ENCODE measurements around the gene SNAPIN. TPM values are rescaled to one million over a fixed set of nuclear protein-coding genes. Genes with fewer than 3 reads are reported as not detected.
A peak's percentile ranks its signal among the peaks of the same experiment; 100 is the strongest.

Gene SNAPIN, protein sequence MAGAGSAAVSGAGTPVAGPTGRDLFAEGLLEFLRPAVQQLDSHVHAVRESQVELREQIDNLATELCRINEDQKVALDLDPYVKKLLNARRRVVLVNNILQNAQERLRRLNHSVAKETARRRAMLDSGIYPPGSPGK
- 10 to 100 TPM; 27.3 to 29.0 TPM for total RNA-seq

- Mint-ChIP-seq H3K27me3 (no peaks in the 10 kb centered on the region), H3K4me3 (peak within 1 kb of the TSS; percentile 91), H3K36me3 (ENCODE audit: low read depth) (peaks cover 16% of the 10 kb centered on the region), H3K27ac (peak within 1 kb of the TSS; percentile 94), H3K9me3 (no peaks in the 10 kb centered on the region), H3K4me1 (no peaks in the 10 kb centered on the region)
- peak; percentile 95 for ATAC-seq (replicated peaks)
These were observed at the start of gene SNAPIN for GRCh38 chr1:153658400-153659174. Gene SNAPIN (plus strand): TSS chr1:153658703. CDS start chr1:153658744, 41 bp downstream.

- no peaks in the 10 kb centered on the region for H3K9me3 Mint-ChIP-seq
- H3K4me3 Mint-ChIP-seq: no peak overlapping the region
- peak; percentile 19 for ATAC-seq (replicated peaks)
- H3K27ac Mint-ChIP-seq: peak overlapping the region; percentile 79
- no peaks in the 10 kb centered on the region for H3K36me3 Mint-ChIP-seq (ENCODE audit: low read depth)
- H3K27me3 Mint-ChIP-seq: no peaks in the 10 kb centered on the region
- H3K4me1 Mint-ChIP-seq: no peaks in the 10 kb centered on the region
These were observed 49.5 kb upstream of the SNAPIN start for GRCh38 chr1:153608742-153609584.

DNA sequence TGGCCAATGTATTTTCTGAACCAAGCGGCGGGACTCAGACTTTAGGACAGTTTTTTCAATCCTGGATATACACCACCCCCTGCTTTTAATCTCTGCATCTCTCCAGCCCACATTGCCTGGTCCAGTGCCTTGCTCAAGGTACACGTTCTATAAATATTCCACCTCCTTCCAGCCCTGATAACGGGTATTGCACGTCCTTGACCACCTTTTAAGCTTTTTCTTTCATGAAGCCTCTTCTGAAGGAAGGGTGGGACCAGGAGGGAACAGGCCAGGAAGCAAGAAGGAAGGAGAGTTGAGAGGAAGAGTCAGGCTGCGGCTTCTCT, 49.0 kb upstream of the SNAPIN start:
- no peak for ATAC-seq (replicated peaks)
- Mint-ChIP-seq H3K4me1 (no peaks in the 10 kb centered on the region), H3K27me3 (no peaks in the 10 kb centered on the region), H3K36me3 (ENCODE audit: low read depth) (no peaks in the 10 kb centered on the region), H3K4me3 (no peak overlapping the region), H3K9me3 (no peaks in the 10 kb centered on the region), H3K27ac (peak overlapping the region; percentile 79)

GRCh38 chr1:153610334-153610733, 48.2 kb upstream of the SNAPIN start:
- H3K4me1 Mint-ChIP-seq: no peaks in the 10 kb centered on the region
- ATAC-seq (replicated peaks): peak; percentile 32
- no peaks in the 10 kb centered on the region for H3K9me3 Mint-ChIP-seq
- no peaks in the 10 kb centered on the region for H3K27me3 Mint-ChIP-seq
- H3K4me3 Mint-ChIP-seq: no peak overlapping the region
- no peaks in the 10 kb centered on the region for H3K36me3 Mint-ChIP-seq (ENCODE audit: low read depth)
- H3K27ac Mint-ChIP-seq: peak overlapping the region; percentile 28

- no peak overlapping the region for H3K4me3 Mint-ChIP-seq
- H3K27ac Mint-ChIP-seq: no peak overlapping the region
- no peak for ATAC-seq (replicated peaks)
- no peaks in the 10 kb centered on the region for H3K4me1 Mint-ChIP-seq
- H3K9me3 Mint-ChIP-seq: no peaks in the 10 kb centered on the region
- no peaks in the 10 kb centered on the region for H3K36me3 Mint-ChIP-seq (ENCODE audit: low read depth)
- no peaks in the 10 kb centered on the region for H3K27me3 Mint-ChIP-seq
These were observed 47.6 kb upstream of the SNAPIN start for GRCh38 chr1:153610811-153611301.

GRCh38 chr1:153611356-153611755, 47.1 kb upstream of the SNAPIN start:
- ATAC-seq (replicated peaks): no peak
- Mint-ChIP-seq H3K36me3 (ENCODE audit: low read depth) (no peaks in the 10 kb centered on the region), H3K4me3 (no peak overlapping the region), H3K4me1 (no peaks in the 10 kb centered on the region), H3K9me3 (no peaks in the 10 kb centered on the region), H3K27ac (no peak overlapping the region), H3K27me3 (no peaks in the 10 kb centered on the region)

GRCh38 chr1:153612111-153612754, 46.3 kb upstream of the SNAPIN start:
- Mint-ChIP-seq H3K27me3 (no peaks in the 10 kb centered on the region), H3K9me3 (no peaks in the 10 kb centered on the region), H3K4me1 (no peaks in the 10 kb centered on the region), H3K36me3 (ENCODE audit: low read depth) (no peaks in the 10 kb centered on the region), H3K4me3 (no peak overlapping the region), H3K27ac (peak overlapping the region; percentile 67)
- ATAC-seq (replicated peaks): no peak

DNA sequence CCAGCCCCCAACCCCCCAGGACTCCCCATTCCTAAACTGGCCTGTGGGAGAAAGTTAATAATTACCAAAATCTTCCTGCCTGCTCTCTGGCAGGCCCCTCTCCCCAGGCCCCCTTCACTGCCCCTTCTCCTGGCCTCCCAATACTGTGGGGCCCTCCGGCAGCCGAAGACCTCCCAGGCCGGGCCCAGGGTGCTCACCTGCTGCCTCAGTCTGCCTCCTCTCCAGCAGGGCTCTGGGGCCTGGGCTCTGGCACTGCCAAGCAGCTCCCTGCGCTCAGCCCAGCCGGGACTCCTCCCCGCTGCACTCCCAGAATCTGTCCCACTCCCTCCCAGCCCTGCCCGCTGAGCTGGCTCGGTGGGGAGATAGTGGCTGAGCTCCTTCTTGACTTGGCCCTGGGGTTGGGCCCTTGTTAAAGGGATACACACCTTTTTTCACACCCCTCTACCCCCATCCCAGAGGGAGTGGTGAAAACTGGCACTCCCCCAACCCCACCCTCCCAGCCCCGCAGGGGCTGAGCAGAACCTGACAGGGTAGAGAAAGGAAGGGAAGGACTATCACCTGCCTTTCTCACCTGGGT, 45.7 kb upstream of the SNAPIN start, which contains the start of gene S100A16:
Gene S100A16, minus strand, starts transcription at position 383 of the 577 bp plus-strand sequence. CDS start 4,986 bp downstream, outside the sequence.
- peak within 1 kb of the TSS; percentile 71 for H3K27ac Mint-ChIP-seq
- H3K4me1 Mint-ChIP-seq: no peaks in the 10 kb centered on the region
- no peak within 1 kb of the TSS for H3K4me3 Mint-ChIP-seq
- H3K36me3 Mint-ChIP-seq (ENCODE audit: low read depth): no peaks in the 10 kb centered on the region
- no peaks in the 10 kb centered on the region for H3K27me3 Mint-ChIP-seq
- ATAC-seq (replicated peaks): no peak
- no peaks in the 10 kb centered on the region for H3K9me3 Mint-ChIP-seq

DNA sequence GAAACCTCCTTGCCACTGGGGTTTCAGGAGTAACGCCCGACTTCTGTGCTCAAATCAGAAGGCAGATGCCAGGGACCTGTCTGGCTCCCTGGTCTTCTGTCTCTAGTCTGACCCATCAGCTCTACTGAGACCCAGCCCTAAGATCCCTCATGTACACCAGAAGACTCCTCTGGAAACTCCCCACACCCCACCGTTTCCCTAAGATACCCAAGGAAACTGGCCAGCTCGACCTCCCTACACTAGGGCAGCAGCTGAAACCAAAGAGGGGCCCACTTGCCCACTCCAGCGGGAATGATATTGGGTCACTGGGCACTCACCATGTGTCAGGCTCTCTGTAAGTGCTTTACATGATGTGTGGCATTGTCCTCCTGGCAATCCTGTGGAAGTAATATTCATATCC, 45.1 kb upstream of the SNAPIN start:
- no peaks in the 10 kb centered on the region for H3K9me3 Mint-ChIP-seq
- ATAC-seq (replicated peaks): no peak
- no peaks in the 10 kb centered on the region for H3K27me3 Mint-ChIP-seq
- H3K4me3 Mint-ChIP-seq: no peak overlapping the region
- no peaks in the 10 kb centered on the region for H3K4me1 Mint-ChIP-seq
- no peaks in the 10 kb centered on the region for H3K36me3 Mint-ChIP-seq (ENCODE audit: low read depth)
- H3K27ac Mint-ChIP-seq: peak overlapping the region; percentile 71

- Mint-ChIP-seq H3K4me1 (no peaks in the 10 kb centered on the region), H3K27ac (peak overlapping the region; percentile 71)
These were observed 44.2 kb upstream of the SNAPIN start for GRCh38 chr1:153614189-153614900.

DNA sequence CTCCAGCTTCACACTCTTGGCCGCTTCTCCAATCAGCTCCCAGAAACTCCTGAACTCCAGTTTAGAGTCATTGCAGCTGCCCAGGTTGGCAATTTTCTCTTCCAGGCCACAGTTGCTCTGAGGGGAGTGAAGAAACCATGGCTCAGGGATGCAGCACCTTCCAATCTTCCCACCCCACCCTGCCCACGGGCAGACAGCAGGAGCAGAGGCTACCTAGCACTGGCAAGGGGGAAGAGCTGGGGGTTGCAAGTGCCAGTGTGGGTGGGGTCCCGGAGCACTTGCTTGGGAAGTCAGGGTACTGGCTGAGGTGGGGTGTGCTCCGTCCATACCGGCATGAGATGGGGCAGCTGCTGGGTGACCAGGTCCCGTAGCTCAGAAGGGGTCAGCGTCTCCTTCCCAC, 43.6 kb upstream of the SNAPIN start:
- ATAC-seq (replicated peaks): no peak
- H3K4me3 Mint-ChIP-seq: no peak overlapping the region
- H3K27me3 Mint-ChIP-seq: no peaks in the 10 kb centered on the region
- peak overlapping the region; percentile 71 for H3K27ac Mint-ChIP-seq
- H3K4me1 Mint-ChIP-seq: no peaks in the 10 kb centered on the region
- no peaks in the 10 kb centered on the region for H3K9me3 Mint-ChIP-seq
- no peaks in the 10 kb centered on the region for H3K36me3 Mint-ChIP-seq (ENCODE audit: low read depth)

More at GRCh38 chr1:153614189-153614900, 44.2 kb upstream of the SNAPIN start:
- no peak overlapping the region for H3K4me3 Mint-ChIP-seq
- ATAC-seq (replicated peaks): no peak
- no peaks in the 10 kb centered on the region for H3K27me3 Mint-ChIP-seq
- no peaks in the 10 kb centered on the region for H3K9me3 Mint-ChIP-seq
- H3K36me3 Mint-ChIP-seq (ENCODE audit: low read depth): no peaks in the 10 kb centered on the region

DNA sequence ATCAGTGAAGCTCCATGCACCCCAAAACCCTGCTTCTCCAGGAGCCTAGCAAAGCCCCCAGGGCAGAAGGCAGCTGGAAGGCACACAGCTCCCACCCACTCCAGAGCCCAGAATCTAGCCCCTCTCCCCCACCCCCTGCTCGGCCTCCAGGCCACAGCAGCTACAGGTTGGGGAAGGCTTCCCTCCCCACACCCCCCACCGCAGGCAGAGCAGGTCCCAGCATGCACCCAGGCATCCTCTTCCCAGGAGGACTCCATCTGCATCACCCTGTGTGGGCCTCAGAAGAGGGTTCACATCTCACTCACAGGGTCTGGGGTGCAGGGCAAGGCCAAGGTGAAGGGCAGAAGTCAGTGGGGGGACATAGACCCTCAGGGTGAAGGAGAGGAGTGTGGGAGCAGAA, 43.1 kb upstream of the SNAPIN start:
- no peak for ATAC-seq (replicated peaks)

DNA sequence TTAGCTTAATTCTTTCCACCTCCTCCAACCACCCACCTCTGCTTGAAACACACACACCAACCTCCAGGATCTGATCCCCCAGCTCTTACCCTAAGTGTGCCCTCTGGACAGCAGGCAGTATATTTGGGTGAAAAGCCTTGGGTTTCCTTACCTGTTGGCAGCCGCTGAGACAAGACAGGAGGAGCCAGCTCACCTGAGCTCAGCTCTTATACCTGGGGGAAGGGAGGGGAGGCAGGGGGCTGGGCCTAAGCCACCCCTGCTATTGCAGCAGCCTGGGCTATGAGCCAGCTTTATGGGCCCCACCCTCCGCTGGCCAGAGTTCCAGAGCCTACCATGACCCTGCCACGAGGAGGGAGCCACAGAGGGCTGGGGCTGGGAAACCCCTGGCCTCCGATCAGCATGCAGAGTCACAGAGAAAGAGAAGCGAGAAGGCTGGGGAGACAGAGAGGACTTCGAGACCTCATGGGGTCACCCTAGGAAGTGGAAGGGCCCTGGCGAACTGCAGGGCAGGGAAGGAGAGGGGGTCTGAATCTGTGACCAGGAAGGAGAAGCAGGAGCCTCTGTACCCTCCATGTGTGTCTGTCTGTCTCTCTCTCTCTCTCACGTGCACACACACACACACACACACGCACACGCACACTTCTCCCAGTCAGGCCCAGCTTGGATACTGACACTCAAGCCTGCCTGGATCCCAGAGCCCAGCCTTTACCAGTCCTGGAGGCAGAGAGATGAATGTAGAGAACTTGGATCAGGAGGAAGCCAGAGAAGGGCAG, 42.2 kb upstream of the SNAPIN start, which contains the start of gene S100A14:
Gene S100A14, minus strand, starts transcription at position 182 of the 773 bp plus-strand sequence. CDS start 467 bp downstream, outside the sequence.
- Mint-ChIP-seq H3K27ac (peak within 1 kb of the TSS; percentile 68), H3K27me3 (no peaks in the 10 kb centered on the region), H3K4me1 (no peaks in the 10 kb centered on the region), H3K9me3 (no peaks in the 10 kb centered on the region), H3K4me3 (no peak within 1 kb of the TSS), H3K36me3 (ENCODE audit: low read depth) (no peaks in the 10 kb centered on the region)
- no peak for ATAC-seq (replicated peaks)

More for the DNA sequence above, 43.1 kb upstream of the SNAPIN start:
- no peaks in the 10 kb centered on the region for H3K27me3 Mint-ChIP-seq
- H3K27ac Mint-ChIP-seq: peak overlapping the region; percentile 30
- no peaks in the 10 kb centered on the region for H3K36me3 Mint-ChIP-seq (ENCODE audit: low read depth)
- no peak overlapping the region for H3K4me3 Mint-ChIP-seq
- no peaks in the 10 kb centered on the region for H3K4me1 Mint-ChIP-seq
- no peaks in the 10 kb centered on the region for H3K9me3 Mint-ChIP-seq

Measured in activated T-helper 17 cell treated with anti-CD3 and anti-CD28 coated beads, Interleukin-2, amount 50 U/mL, for 72 hours (primary cell).